HG03442 (cell line): ENCODE measurements around the gene DCC.

Source experiments
- ATAC-seq: cut with Tn5 transposase; IDR thresholded peaks from one replicate; pipeline ENCODE4 v1.9.1; 2021; ENCODE audit warnings: mild to moderate bottlenecking, moderate library complexity; ENCODE audit not compliant: unreplicated experiment

The DCC gene, protein sequence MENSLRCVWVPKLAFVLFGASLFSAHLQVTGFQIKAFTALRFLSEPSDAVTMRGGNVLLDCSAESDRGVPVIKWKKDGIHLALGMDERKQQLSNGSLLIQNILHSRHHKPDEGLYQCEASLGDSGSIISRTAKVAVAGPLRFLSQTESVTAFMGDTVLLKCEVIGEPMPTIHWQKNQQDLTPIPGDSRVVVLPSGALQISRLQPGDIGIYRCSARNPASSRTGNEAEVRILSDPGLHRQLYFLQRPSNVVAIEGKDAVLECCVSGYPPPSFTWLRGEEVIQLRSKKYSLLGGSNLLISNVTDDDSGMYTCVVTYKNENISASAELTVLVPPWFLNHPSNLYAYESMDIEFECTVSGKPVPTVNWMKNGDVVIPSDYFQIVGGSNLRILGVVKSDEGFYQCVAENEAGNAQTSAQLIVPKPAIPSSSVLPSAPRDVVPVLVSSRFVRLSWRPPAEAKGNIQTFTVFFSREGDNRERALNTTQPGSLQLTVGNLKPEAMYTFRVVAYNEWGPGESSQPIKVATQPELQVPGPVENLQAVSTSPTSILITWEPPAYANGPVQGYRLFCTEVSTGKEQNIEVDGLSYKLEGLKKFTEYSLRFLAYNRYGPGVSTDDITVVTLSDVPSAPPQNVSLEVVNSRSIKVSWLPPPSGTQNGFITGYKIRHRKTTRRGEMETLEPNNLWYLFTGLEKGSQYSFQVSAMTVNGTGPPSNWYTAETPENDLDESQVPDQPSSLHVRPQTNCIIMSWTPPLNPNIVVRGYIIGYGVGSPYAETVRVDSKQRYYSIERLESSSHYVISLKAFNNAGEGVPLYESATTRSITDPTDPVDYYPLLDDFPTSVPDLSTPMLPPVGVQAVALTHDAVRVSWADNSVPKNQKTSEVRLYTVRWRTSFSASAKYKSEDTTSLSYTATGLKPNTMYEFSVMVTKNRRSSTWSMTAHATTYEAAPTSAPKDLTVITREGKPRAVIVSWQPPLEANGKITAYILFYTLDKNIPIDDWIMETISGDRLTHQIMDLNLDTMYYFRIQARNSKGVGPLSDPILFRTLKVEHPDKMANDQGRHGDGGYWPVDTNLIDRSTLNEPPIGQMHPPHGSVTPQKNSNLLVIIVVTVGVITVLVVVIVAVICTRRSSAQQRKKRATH (N-terminal part only)

DNA sequence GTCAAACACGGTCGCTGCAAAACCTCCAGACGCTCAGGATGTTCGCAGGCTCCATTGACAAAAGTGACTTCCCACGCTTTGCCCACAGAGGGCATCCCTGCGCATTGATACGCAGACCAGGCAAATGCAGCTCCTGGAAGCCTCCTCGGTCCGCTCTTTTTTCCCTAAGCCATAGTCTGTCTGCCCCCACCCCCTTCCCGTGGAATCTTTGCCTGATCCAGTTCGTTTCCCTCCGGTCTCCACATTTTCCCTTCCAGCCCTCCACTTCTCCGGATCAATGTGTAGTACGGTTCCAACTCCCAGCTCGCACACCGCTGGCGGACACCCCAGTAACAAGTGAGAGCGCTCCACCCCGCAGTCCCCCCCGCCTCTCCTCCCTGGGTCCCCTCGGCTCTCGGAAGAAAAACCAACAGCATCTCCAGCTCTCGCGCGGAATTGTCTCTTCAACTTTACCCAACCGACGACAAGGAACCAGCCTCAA is at the start of gene DCC:
Gene DCC (plus strand): TSS at position 307 of the 481 bp plus-strand sequence. CDS start 591 bp downstream, outside the sequence.
- no peak for ATAC-seq

- ATAC-seq = no peak
These were observed 29.3 kb upstream of the DCC start for GRCh38 chr18:52310651-52311050.

GRCh38 chr18:52311331-52311730 is 28.7 kb upstream of the DCC start:
- no peak for ATAC-seq

DNA sequence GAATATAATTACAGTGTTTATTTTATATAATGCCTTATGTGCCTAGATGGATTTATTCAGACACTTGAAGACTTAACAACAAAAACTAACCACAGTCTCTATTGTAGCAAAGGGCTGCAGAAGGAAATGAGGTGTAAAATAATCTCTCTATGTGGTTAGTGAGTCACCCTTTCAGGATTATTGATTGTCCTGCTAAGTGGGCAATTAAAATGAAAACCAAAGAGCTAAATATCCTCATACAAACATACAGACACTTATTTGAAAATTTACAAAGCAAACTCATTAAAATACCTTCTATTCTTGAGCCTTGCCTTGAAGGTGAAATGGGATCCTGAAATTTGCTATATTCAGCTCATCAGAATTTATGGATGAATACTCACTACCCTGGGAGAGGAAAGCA is 27.7 kb upstream of the DCC start:
- no peak for ATAC-seq

- no peak for ATAC-seq
These were observed 26.8 kb upstream of the DCC start for GRCh38 chr18:52313213-52313612.

GRCh38 chr18:52319424-52319983 is 20.5 kb upstream of the DCC start:
- ATAC-seq = no peak

GRCh38 chr18:52322307-52322706 is 17.7 kb upstream of the DCC start:
- no peak for ATAC-seq

DNA sequence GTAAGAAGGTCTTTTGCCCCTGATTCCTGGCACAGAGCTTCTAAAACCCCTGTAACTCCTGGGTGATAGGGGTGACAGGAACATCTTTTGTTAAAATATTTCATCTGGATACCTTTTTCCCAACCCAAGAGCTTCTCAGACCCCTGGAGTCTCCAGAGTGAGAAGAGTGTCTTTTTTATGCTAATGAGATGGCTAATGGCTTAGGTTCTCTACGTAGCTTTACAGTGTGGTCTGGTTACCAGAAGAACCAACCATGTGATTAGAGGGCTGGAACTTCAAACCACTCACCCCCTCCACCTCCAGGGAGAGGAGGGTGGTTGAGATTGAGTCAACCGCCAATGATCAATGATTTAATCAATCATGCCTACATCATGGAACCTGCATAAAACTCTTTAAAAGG is 16.2 kb upstream of the DCC start:
- ATAC-seq = no peak

DNA sequence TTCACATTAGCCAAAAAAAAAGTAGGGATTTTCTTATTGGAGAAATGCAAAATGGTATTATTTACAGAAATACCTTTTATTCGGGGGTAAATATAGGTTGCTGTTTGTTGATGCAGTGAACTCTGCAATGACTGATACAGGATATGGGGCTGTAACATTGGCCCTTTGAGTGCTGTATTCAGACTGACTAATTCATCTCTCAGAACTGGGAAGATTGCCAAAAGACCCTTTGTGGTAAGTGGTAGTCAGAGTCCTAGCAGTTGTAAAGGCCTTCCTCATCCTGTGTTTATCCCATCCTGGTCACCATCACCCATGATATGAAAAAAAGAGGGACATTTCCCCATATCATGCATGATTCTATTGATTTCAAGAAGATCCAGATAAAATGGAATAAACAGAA is 14.0 kb upstream of the DCC start:
- ATAC-seq = no peak

DNA sequence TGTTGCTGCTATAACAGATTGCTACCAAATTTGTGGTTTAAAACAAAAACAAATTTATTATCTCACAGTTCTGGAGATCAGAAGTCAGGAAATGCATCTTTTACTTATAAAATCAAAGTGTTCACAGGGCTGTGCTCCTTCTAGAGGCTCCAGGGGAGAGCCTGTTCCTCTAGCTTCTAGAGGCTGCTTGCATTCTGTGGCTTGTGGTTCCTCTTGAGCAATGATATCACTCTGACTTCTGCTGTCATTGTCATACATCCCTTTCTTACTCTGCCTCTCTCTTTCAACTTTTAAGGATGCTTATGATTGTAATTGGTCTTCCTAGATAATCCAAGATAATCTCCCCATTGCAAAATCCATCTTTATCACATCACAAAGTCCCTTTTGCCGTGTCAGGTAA is 6.1 kb upstream of the DCC start:
- no peak for ATAC-seq

GRCh38 chr18:52334307-52334706 is 5.7 kb upstream of the DCC start:
- no peak for ATAC-seq

DNA sequence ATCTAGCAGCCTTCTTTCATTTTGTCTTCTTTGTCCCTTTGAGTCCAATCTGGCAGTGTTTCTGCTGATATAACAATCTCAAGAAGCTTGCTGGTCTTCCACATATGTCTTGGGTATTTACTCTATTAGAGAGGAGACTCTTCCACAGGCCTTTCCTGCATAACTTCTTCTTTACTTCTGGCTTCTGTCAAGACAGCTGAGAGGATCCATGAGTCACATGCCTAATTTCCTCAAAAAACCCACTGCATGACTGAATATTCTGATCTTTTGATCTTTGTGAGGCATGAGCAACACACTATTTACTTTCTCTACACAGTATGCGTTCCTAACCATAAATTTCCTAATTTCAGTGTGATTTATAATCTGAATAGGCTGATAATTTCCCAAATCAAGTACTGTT is 5.1 kb upstream of the DCC start:
- ATAC-seq = no peak

- no peak for ATAC-seq
These were observed 2.7 kb upstream of the DCC start for GRCh38 chr18:52337276-52337675.

GRCh38 chr18:52340406-52341102 is 557 bp downstream of the DCC start:
- ATAC-seq = no peak

GRCh38 chr18:52341103-52341432 is 1.1 kb downstream of the DCC start:
- ATAC-seq = no peak

DNA sequence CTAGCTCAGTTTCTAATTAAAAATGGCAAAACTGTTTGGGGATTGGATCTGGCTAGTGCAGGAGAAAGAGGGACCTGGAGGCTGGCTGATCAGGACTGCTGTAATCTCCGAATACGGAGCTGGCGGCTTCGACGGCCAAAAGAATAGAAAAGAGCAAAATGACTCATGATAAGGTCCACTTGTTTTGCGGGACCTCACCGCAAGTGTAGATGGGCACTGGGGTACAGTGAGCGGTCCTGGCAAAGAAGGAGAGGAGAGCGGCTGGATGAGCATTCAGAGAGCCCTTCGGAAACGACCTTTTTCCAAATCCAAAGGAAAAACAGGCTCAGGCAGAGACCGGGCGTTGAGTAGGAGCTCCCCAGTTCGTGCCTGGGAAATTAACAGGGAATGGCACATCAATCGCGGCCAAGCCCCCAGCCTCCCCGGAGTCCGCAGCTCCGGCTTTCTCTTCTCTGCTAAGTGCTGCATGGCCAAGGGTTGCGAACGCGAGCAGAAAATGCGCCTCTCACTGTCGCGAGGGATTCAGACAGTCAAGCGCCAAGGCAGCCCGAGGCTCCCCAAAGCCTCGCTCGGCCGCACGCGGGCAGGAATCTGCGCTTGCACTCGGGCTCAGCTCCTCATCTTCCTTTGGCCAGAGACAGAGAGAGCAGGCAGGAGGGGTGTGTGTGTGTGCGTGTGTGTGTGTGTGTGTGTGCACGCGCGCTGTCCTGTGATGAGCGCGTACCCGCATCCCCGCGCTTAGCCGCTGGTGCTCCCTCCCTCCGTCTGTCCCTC is 1.8 kb downstream of the DCC start:
- no peak for ATAC-seq

GRCh38 chr18:52342456-52342855 is 2.5 kb downstream of the DCC start:
- ATAC-seq = no peak

GRCh38 chr18:52343138-52343537 is 3.1 kb downstream of the DCC start:
- no peak for ATAC-seq

DNA sequence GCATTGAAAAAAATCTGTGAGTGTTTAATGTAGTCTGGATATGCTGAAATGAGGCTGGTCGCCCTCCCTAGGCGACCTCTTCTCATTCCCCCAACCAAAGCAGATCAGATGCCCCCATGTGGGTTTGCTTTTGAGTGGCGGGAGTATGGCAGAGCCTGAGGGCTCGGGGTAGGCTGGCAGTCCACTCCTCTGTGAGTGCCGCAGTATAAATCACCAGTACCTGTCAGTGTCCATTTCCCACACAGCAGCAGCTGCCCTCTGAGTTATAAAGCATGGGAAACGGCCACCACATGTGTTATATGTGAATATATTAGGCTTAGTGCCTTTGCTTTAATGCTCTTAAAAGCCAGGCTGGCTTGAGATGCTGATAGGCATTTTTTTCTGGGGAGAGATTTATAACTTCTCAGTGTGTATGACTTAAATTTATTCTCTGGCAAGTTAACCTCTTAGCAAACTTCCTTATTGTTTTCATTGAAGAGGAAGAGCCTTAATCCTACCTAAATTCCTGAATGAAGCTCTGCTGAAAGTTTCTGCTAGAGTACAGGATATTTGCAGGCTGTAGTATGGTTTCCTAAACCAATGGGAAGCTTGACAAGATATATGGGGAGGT is 3.8 kb downstream of the DCC start:
- no peak for ATAC-seq
